IgD-negative memory B cell (primary cell): ENCODE results near the gene CARM1. TPM values are rescaled to one million over a fixed set of nuclear protein-coding genes. Genes with fewer than 3 reads are reported as not detected.
"Not testable (repeated sequence)": the region's sequence is repeated elsewhere in the genome, so short reads cannot be mapped to it uniquely, and the experiment has no call there.

Source experiments
- H3K27ac Mint-ChIP-seq, 3 donors: one replicate each; pipeline ENCODE4 v1.8.0; 2020 to 2022; ENCODE audit warnings: mild to moderate bottlenecking in 3 of 3, mixed read lengths in 3 of 3, moderate library complexity in 1 of 3
- H3K27me3 Mint-ChIP-seq: one replicate; pipeline ENCODE4 v1.8.0; 2021; ENCODE audit warnings: mixed read lengths
- H3K36me3 Mint-ChIP-seq: one replicate; pipeline ENCODE4 v1.8.0; 2020; ENCODE audit warnings: mild to moderate bottlenecking, mixed read lengths
- H3K4me1 Mint-ChIP-seq, 3 donors: one replicate each; pipeline ENCODE4 v1.8.0; 2020 to 2022; ENCODE audit warnings: mixed read lengths in 3 of 3, mild to moderate bottlenecking in 1 of 3
- H3K4me3 Mint-ChIP-seq, 4 donors: one replicate each; pipeline ENCODE4 v1.8.0; 2020 to 2022; ENCODE audit warnings: mild to moderate bottlenecking in 4 of 4, mixed read lengths in 4 of 4, moderate library complexity in 3 of 4
- H3K9me3 Mint-ChIP-seq, 3 donors: one replicate each; pipeline ENCODE4 v1.8.0; 2020 to 2021; ENCODE audit warnings: mixed read lengths in 3 of 3, mild to moderate bottlenecking in 1 of 3
- polyA plus RNA-seq: library from polyadenylated mRNA; unstranded; fragments of 300-500 nt; fragmentation: Illumina TruSeq; gene quantifications from one replicate; pipeline ENCODE4 v1.2.3, GENCODE V29; 2021

Gene CARM1
- polyA plus RNA-seq, 1 donor from 2014 or later = 1.4 TPM

- no peaks in the 10 kb centered on the region for H3K27me3 Mint-ChIP-seq
- H3K36me3 Mint-ChIP-seq = peaks cover 4% of the 10 kb centered on the region
- peaks cover 28 to 36% (median 30%) of the 10 kb centered on the region in 3 donors for H3K4me1 Mint-ChIP-seq
- no peaks in the 10 kb centered on the region for H3K9me3 Mint-ChIP-seq
- peak overlapping the region; percentile 30 to 80 (median 70) for H3K4me3 Mint-ChIP-seq
- peak overlapping the region; percentile 61 to 85 (median 80) for H3K27ac Mint-ChIP-seq
These were observed 5.3 kb downstream of the CARM1 start for GRCh38 chr19:10876459-10877240.

- H3K4me1 Mint-ChIP-seq = peaks cover 27 to 35% (median 28%) of the 10 kb centered on the region in 3 donors
- not testable (repeated sequence) for H3K27me3 Mint-ChIP-seq, H3K36me3 Mint-ChIP-seq, H3K9me3 Mint-ChIP-seq
- peak overlapping the region in 2 of 3 donors; percentile 86 to 88 for H3K27ac Mint-ChIP-seq
- peak overlapping the region in 3 of 4 donors; percentile 76 to 90 (median 77) for H3K4me3 Mint-ChIP-seq
These were observed 6.3 kb downstream of the CARM1 start for GRCh38 chr19:10877608-10878007.

- peak overlapping the region; percentile 86 to 90 (median 88) for H3K27ac Mint-ChIP-seq
These were observed 6.9 kb downstream of the CARM1 start for GRCh38 chr19:10878253-10878652.

GRCh38 chr19:10881403-10882107 lies 10.2 kb downstream of the CARM1 start:
- no peaks in the 10 kb centered on the region for H3K9me3 Mint-ChIP-seq
- no peaks in the 10 kb centered on the region for H3K27me3 Mint-ChIP-seq
- H3K4me3 Mint-ChIP-seq = no peak overlapping the region

More at GRCh38 chr19:10878253-10878652, 6.9 kb downstream of the CARM1 start:
- H3K9me3 Mint-ChIP-seq = no peaks in the 10 kb centered on the region
- H3K4me3 Mint-ChIP-seq = peak overlapping the region; percentile 56 to 90 (median 81)
- peaks cover 4% of the 10 kb centered on the region for H3K36me3 Mint-ChIP-seq
- no peaks in the 10 kb centered on the region for H3K27me3 Mint-ChIP-seq
- H3K4me1 Mint-ChIP-seq = peaks cover 23 to 29% (median 24%) of the 10 kb centered on the region in 3 donors

GRCh38 chr19:10882108-10882457 lies 10.7 kb downstream of the CARM1 start:
- Mint-ChIP-seq H3K27ac (no peak overlapping the region), H3K9me3 (no peaks in the 10 kb centered on the region), H3K27me3 (no peaks in the 10 kb centered on the region), H3K4me1 (peaks cover 14 to 19% (median 17%) of the 10 kb centered on the region in 3 donors), H3K4me3 (no peak overlapping the region), H3K36me3 (no peaks in the 10 kb centered on the region)

More at GRCh38 chr19:10881403-10882107, 10.2 kb downstream of the CARM1 start:
- Mint-ChIP-seq H3K27ac (no peak overlapping the region), H3K36me3 (no peaks in the 10 kb centered on the region), H3K4me1 (peaks cover 18 to 23% (median 21%) of the 10 kb centered on the region in 3 donors)

GRCh38 chr19:10884274-10884673 lies 12.9 kb downstream of the CARM1 start:
- H3K27me3 Mint-ChIP-seq = no peaks in the 10 kb centered on the region
- H3K4me3 Mint-ChIP-seq = no peak overlapping the region
- H3K9me3 Mint-ChIP-seq = no peaks in the 10 kb centered on the region
- peaks cover 7 to 11% (median 8%) of the 10 kb centered on the region in 3 donors for H3K4me1 Mint-ChIP-seq
- H3K27ac Mint-ChIP-seq = no peak overlapping the region
- H3K36me3 Mint-ChIP-seq = no peaks in the 10 kb centered on the region

GRCh38 chr19:10885201-10886169 lies 14.1 kb downstream of the CARM1 start:
- Mint-ChIP-seq H3K4me1 (peaks cover 6 to 7% (median 6%) of the 10 kb centered on the region in 3 donors), H3K36me3 (no peaks in the 10 kb centered on the region), H3K27ac (no peak overlapping the region), H3K27me3 (no peaks in the 10 kb centered on the region), H3K9me3 (no peaks in the 10 kb centered on the region), H3K4me3 (no peak overlapping the region)

- Mint-ChIP-seq H3K4me1 (peaks cover 6 to 7% (median 6%) of the 10 kb centered on the region in 3 donors), H3K9me3 (no peaks in the 10 kb centered on the region), H3K36me3 (no peaks in the 10 kb centered on the region), H3K27ac (peak overlapping the region in 1 of 3 donors; percentile 31), H3K27me3 (no peaks in the 10 kb centered on the region), H3K4me3 (no peak overlapping the region)
These were observed 16.4 kb downstream of the CARM1 start for GRCh38 chr19:10887616-10888367.

GRCh38 chr19:10888421-10888866 lies 17.1 kb downstream of the CARM1 start:
- Mint-ChIP-seq H3K4me3 (peak overlapping the region in 1 of 4 donors; percentile 75), H3K27me3 (no peaks in the 10 kb centered on the region), H3K4me1 (peaks cover 6 to 7% (median 6%) of the 10 kb centered on the region in 3 donors), H3K36me3 (no peaks in the 10 kb centered on the region), H3K27ac (no peak overlapping the region), H3K9me3 (no peaks in the 10 kb centered on the region)

- H3K4me1 Mint-ChIP-seq = peaks cover 6 to 7% (median 6%) of the 10 kb centered on the region in 3 donors
- no peak overlapping the region for H3K27ac Mint-ChIP-seq
- H3K9me3 Mint-ChIP-seq = no peaks in the 10 kb centered on the region
- H3K4me3 Mint-ChIP-seq = no peak overlapping the region
- H3K27me3 Mint-ChIP-seq = no peaks in the 10 kb centered on the region
- no peaks in the 10 kb centered on the region for H3K36me3 Mint-ChIP-seq
These were observed 18.5 kb downstream of the CARM1 start for GRCh38 chr19:10889880-10890279.

GRCh38 chr19:10891405-10892086 lies 20.2 kb downstream of the CARM1 start:
- Mint-ChIP-seq H3K36me3 (no peaks in the 10 kb centered on the region), H3K9me3 (no peaks in the 10 kb centered on the region), H3K4me1 (peaks cover 6 to 14% (median 12%) of the 10 kb centered on the region in 3 donors), H3K27me3 (no peaks in the 10 kb centered on the region), H3K27ac (no peak overlapping the region), H3K4me3 (no peak overlapping the region)

GRCh38 chr19:10892256-10892655 lies 20.9 kb downstream of the CARM1 start:
- no peak overlapping the region for H3K27ac Mint-ChIP-seq
- H3K4me3 Mint-ChIP-seq = no peak overlapping the region
- H3K4me1 Mint-ChIP-seq = peaks cover 12 to 20% (median 16%) of the 10 kb centered on the region in 3 donors
- no peaks in the 10 kb centered on the region for H3K27me3 Mint-ChIP-seq
- no peaks in the 10 kb centered on the region for H3K36me3 Mint-ChIP-seq
- H3K9me3 Mint-ChIP-seq = no peaks in the 10 kb centered on the region

GRCh38 chr19:10894911-10895213 lies 23.5 kb downstream of the CARM1 start:
- no peaks in the 10 kb centered on the region for H3K27me3 Mint-ChIP-seq
- no peaks in the 10 kb centered on the region for H3K9me3 Mint-ChIP-seq
- H3K27ac Mint-ChIP-seq = no peak overlapping the region
- H3K4me3 Mint-ChIP-seq = no peak overlapping the region
- no peaks in the 10 kb centered on the region for H3K36me3 Mint-ChIP-seq
- H3K4me1 Mint-ChIP-seq = peaks cover 6 to 12% (median 10%) of the 10 kb centered on the region in 3 donors
